DMS79 treated with DMSO at 0.1 percent for 48 hours (cell line): Measurements from ENCODE around the gene SLC2A10.

Experiments
- DNase-seq: peaks from one replicate; lab custom pipeline; 2025; lab: John Stamatoyannopoulos, UW

Gene SLC2A10

DNA sequence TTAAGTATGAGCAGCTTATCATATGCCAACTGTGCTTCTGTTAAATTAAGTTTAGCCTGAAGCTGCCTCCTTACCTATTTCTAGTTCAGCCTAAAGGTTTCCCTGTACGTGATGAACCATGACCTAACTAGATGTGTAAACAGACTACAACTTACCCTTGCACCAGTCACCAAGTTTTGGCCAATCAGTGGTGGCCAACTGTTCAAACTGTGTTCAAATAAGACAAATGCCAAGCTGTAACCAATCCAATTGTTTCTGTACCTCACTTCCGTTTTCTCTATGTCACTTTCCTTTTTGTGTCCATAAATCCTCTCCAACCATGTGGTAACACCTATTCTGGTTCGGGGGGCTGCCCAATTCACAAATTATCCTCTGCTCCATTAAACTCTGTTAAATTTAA, 6.0 kb upstream of the SLC2A10 start:
- DNase-seq, result no peak

DNA sequence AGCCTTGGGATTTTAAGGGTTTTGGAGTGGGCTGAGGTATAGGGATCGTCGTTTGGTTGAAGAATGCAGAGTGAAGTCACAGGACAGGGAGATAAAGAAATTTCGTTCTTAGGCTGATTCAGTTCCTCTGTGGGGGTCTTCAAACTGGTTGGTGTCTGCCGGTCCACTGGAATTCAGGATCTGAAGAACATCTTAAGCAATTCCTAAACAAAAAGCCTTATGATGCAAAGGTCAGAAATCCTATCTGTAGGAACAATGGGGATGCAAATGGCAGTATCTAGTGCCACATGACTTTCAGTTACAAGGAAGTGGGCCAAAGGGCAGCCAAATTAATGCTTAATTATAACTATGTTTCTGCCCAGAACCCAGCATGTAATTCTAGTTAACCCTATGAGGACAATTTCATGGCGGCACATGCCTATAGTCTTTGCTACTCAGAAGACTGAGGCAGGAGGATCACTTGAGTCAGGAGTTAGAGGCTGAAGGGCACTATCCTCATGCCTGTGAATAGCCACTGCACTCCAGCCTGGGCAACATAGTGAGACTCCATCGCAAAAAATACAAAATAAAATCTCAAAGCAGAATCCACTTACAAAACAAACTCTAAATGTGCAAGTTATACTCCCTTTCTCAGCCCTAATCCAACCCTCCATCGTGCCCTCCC, 4.6 kb upstream of the SLC2A10 start:
- DNase-seq, result no peak

DNA sequence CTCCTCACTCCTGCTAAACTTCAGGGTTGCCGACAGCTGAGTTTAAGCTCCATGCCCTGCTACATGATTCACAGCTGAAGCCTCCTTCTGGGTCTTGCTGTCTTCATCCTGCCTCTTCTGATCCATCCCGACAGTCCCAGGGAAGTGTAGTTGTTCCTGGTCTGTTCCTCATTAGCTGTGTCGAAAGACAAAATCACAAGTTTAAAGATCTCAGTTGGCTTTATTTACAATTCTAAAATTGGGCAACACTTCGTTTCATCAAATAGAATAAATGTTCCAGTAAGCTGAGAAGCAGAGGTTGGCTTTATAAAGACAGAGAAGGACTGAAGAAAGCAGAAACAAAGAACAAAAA, 4.1 kb upstream of the SLC2A10 start:
- no peak for DNase-seq

DNA sequence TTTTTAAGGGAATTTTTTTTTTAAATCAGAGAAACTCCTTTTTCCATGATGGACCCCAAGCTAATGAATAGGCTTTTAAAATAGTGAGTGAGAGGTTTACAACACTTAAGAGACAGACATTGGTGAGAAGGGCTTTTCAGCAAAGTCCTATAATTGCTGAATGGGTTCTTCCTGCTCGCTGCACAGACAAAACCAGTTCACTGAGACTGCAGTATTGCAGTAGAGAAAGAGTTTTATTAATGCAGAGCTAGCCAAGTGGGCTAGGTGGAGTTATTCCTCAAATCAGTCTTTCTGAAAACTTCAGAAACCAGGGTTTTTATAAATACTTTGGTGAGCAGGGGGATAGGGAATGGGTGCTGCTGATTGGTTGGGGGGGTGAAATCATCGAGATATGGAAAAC, 3.2 kb upstream of the SLC2A10 start:
- no peak for DNase-seq

DNA sequence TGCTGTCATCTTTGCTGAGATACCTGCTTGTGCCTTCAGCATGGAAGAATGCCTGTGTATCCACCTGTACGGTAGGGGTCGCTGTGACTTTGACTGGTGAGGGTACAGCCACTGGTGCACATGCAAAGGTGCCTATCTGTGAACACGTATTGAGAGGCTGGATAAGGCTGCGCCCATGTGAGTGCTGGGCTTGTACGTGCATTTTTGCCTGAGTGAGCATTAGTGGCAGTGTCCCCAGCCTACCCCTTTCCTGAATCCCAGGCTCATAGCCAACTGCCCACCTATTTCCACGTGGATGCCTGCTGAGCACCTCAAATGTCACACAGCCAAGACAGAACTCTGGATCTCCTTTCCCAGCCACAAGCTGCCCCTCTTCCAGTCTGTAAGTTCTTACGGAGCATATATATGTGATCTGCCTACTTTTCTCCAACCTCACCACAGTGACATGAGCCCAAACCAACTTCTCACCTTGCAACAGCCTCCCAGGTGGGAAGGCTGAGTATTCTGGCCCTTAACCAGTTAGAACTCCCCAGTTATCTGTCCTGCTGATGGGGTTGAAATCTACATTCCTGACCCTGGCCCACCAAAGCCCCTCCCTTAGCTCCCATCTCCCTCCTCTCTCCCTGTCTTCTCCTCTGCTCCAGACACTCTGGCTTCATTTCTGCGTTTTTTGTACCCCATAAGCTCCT, 1.1 kb upstream of the SLC2A10 start:
- no peak for DNase-seq

DNA sequence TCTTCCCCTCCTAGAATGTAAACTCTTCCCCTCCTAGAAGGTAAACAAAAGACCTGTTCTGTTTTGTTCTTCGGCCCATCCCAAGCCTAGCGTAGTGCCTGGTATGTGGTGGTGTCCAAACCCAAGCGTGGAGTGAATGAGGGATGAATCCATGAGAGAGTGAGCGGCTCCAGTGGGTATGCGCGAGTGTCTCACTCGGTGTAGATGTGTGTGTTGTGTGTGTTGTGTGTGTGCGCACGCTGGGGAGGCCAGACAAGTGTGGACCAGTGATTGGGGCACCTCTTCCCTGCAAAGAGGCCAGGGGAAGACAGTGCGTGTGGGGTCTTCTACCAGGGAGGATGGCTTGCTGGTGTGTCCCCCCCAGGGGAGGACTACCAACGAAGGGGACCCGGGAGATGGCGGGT, 392 bp upstream of the SLC2A10 start:
- DNase-seq, result no peak

DNA sequence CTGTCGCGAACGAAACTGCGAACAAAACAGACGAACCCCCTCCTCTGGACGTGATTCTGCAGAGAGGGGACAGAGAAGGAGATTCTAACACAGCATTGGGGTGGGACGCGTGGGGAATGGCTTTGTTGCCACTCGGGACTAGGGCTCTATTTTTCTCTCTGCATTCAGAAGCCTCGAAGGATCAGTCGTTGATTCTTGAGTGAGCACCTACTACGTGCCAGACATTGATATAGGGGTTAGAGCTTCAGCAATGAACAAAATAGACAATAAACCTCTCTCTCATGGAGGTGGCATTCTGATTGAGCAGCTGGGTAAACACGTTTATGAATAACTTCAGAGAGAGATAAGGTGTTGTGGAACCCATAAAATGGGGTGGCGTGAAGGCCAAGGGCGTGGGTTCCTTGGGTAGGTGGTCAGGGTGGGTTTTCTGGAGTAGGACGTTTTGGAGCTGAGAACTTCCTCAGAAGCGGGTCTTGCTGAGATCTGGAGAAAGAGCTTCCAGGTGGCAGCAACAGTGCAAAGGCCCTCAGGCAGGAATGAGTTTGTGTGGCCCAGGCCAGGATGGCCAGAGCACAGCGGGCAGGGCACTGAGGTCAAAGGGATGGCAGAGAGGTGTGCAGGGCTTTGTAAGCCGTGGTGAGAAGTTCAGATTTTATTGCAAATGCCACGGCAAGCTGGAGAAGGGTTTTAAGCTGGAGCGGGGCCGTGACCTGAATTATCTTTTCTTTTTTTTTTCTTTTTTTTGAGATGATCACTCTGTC, 884 bp downstream of the SLC2A10 start:
- no peak for DNase-seq

DNA sequence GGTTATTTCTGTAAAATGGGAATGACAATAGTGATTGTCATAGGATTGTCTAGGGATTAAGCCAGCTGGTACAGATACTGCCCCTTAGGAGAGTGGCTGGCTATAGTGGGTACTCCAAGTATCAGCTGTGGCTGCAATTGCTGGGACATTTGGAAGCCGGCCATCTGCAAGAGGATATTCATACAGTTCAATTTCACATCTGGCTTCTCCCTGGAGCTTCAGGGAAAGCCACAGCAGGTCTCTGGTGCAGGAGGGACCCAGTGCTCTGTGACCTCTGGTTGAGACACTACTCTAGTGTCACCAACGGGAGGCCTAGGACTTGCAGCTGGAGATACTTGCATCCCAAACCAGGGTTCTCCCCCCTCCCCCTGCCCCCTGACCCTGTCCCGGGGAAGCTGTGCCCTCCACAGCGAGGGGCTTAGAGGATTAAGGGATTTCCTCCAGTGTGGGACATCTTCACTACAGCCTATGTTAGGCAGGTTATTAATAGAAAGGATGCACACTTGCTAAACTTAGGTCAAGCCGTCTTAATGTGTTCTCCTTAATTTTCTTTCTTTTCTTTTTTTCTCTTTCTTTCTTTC, 2.7 kb downstream of the SLC2A10 start:
- DNase-seq, result no peak

DNA sequence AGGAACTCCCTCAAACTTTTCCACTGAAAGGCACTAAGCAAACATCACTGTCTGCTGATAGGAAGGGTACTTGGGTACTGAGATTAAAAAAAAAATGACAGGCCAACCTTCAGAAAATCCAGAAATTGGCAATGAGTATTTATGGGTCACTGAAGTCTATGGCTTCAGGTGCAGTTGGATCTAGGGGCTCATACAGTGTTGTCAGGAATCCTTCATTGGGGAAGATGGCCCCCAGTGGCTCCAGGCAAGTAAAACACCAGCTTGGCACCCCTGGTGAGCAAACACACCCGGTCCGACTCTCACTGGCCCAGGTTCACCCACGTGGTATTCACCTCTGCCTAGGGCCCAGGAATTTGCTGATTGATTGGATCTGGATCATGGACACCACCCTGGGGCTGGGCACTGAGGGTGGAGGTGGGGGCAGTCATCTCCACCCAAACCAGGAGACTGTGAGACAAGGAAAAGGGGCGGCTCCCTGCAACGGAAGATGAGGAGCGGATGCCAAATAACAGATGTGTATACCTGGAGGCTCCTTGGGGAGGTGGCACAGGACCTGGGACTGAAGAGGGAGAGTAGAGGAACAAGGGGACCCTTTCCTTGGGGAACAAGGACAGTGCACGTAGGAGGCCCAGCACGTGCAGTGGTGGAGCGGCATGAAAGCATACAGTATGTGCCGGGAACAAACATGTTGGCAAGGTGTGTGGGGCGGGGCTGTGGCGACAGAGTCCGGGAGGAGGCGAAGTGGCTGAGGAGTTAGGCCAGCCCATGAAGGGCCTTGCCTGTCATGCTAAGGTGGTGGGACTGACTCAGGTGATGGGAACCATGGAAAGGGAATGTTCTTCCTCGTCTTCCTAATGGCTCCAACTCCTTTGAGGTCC, 4.7 kb downstream of the SLC2A10 start:
- DNase-seq, result no peak

DNA sequence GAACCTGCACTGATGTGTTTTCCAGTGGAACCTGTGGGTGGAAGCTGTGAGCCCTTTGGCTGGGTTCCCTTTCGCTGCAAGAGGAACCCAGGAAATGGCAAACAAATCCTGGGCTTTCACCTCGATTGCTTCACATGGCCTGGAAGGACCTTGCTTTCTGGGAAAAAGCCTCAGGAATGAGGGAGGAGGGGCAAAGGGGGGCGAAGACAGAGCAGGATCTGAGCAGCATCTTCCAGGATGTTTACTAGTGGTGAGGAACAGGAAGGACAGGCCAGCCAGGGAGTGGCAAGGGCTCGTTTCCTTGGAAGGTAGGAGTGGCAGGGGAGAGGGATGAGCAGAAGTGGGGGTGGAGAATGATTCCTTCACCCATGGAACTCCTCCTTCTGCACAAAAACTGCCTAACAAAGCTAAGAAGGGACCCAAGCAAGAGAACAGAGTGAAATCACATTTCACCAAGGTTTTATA, 5.9 kb downstream of the SLC2A10 start:
- no peak for DNase-seq

DNA sequence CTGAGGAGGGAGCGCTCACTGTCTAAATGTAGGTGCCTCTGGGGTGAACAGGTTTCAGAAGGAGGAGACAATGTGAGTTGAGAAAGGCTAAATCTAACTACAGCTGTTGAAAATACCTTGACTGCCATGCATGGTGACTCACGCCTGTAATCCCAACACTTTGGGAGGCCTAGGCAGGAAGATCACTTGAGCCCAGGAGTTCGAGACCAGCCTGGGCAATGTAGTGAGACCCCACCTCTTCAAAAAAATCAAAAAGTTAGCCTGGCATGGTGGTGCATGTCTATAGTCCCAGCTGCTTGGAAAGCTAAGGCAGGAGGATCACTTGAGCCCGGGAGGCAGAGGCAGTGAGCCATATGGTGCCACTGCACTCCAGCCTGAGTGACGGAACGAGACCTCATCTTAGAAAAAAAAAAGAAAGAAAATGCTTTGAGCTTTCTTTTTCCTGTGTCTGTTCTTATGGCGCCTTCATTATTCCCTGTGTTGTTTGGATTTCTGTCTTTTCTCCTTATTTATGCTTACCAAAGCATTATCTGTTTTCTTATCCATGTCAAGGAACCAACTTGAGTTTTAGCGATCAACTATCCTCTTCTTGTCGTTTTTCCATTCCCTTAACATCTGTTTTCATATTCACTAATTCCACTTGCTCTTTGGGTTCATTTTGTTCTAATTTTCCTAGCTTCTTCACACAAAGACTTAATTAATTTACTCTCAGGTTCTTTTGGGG, 8.5 kb downstream of the SLC2A10 start:
- DNase-seq, result no peak

DNA sequence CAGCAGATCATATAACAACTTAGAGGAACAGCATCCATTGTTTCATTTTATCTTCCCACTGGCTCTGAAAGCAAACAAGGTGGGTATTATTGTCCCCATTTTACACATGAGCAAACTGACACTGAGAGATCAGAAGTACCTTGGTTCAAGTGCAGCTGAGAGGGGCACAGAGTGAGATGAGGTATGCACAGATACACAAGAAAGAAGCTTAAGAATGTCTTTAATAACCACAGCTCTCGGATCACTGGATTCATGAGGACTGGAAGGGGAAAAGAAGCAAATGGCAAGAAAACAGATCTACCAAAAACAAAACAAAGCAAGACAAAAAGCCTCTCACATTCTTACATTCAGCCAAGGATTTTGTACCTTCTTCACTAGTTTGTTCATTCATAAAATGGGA, 10.6 kb downstream of the SLC2A10 start:
- DNase-seq, result no peak

DNA sequence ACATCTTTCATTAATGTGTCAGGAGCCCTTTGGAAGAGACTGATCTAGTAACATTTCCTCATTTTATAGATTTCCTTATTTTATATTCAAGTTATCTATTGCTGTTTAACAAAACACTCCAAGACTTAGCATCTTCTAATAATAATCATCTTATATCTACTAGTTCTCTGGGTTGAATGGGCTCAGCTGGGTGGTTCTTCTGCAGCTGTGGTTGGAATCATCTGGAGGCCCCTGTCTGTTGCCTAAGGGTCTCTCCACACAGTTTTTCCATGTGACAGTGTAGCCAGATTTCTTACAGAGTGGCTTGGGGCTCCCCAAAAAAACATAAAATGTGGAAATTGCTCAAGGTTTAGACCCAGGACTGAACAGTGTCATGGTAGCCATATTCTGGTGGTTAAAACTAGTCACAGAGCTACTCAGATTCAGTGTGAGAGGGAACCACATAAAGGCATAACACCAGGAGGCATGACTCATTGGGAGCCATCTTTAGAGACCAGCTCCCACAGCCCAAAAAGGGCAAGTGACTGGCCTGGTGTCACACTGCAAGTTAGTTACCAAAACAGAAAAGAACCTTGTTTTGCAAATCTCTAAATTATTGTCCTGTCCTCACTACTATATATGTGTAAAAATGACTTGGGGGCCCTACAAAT, 11.5 kb downstream of the SLC2A10 start:
- no peak for DNase-seq

DNA sequence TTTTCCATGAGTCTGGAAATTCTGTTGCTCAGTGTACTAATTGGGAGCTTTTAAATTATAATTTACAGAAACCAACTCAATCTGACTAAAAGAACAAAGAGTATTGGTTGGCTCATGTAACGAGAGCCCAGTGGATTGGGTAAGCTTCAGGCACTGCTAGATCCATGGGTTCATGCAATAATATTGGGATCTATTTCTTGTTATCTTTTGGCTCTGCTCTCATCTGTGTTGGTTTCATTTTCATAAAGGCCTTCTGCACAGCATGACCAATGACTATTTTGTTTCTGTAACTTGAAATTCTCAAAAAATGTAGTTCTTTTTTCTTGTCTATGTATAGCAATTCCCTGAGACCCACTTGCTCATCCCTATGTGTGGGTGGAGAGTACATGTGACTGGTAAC, 12.0 kb downstream of the SLC2A10 start:
- DNase-seq, result no peak

DNA sequence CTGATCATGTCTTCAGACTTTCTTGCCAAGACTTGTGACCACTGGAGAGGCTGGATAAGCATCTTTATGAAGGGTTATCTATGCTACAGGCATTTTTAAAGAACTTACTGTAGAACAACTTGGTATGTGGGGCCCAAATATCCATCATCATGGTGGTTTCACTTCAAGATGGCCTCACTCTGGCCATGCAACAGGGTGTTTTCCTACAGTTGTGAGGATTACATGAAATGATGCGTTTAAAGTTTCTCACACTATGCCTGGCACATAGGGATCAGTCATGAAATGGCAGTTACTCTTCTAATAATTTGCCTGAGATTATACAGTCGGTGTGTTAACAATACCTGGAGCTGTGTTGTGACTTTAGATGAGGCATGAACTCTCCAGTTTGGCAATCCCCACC, 13.0 kb downstream of the SLC2A10 start:
- DNase-seq, result no peak

DNA sequence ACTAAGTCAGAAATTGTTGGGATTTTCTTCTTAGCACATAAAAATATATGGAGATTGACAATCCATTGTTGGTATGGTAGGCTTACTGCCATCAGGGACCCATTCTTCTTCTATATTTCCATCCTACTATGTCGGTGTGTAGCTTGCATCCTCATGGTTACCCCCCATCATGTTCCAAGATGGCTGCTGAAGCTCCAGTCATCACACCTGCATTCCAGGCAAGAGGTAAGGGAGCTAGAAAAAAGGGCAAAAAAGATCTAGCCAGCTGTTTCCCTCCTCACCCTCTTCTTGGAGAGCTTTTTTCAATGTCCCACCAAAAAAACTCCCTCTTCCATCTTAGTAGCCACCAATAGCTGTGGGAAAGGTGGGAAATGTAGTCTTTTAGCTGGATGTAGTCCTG, 13.6 kb downstream of the SLC2A10 start:
- DNase-seq, result no peak

DNA sequence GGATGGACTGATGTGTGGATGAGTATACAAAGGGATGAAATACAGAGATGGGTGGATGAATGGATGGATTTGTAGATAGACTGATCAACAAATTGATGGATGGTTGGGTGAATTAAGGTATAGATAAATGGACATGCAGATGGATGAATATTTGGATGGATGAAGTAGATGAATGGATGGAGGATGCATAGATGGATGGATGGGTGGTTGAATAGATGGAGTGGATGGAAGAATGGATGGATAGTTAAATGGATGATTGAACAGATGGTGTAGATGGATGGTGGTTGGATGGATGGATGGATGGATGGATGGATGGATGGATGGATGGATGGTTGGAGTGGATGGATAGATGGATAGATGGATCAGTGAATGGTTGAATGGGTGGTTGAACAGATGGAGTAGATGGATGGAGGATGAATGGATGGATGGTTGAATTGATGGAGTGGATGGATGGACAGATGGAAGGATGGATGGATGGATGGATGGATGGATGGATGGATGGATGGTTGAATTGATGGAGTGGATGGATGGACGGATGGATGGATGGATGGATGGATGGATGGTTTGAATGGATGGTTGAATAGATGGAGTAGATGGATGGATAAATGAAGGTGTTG, 15.0 kb downstream of the SLC2A10 start:
- no peak for DNase-seq

DNA sequence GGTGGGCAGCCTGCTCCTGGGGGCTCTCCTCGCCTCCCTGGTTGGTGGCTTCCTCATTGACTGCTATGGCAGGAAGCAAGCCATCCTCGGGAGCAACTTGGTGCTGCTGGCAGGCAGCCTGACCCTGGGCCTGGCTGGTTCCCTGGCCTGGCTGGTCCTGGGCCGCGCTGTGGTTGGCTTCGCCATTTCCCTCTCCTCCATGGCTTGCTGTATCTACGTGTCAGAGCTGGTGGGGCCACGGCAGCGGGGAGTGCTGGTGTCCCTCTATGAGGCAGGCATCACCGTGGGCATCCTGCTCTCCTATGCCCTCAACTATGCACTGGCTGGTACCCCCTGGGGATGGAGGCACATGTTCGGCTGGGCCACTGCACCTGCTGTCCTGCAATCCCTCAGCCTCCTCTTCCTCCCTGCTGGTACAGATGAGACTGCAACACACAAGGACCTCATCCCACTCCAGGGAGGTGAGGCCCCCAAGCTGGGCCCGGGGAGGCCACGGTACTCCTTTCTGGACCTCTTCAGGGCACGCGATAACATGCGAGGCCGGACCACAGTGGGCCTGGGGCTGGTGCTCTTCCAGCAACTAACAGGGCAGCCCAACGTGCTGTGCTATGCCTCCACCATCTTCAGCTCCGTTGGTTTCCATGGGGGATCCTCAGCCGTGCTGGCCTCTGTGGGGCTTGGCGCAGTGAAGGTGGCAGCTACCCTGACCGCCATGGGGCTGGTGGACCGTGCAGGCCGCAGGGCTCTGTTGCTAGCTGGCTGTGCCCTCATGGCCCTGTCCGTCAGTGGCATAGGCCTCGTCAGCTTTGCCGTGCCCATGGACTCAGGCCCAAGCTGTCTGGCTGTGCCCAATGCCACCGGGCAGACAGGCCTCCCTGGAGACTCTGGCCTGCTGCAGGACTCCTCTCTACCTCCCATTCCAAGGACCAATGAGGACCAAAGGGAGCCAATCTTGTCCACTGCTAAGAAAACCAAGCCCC, 16.0 kb downstream of the SLC2A10 start:
- no peak for DNase-seq

DNA sequence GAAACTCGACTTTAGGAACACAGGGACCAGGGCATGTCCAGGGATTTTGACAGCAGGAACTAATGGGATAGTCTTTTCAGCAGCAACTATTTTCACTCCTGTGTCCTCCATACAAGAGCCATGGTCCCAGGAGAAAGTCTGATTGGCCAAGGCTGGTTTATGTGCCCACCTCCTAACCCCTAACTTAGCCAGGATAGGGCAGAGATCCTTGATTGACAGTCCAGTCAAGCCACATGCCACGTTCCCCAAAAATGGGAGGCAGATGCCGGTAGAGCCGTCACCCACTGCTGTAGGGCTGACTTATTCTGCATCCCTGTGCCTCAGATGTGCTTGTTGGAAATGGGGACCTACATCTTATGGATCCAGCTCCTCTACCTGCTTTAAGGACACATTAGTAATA, 22.3 kb downstream of the SLC2A10 start:
- no peak for DNase-seq
